Measurements from ENCODE around the gene IPCEF1. TPM values are rescaled to one million over a fixed set of nuclear protein-coding genes. Genes with fewer than 3 reads are reported as not detected.

The IPCEF1 gene
- total RNA-seq, 1 experiment from 2014 or later = 0.57 TPM

DNA sequence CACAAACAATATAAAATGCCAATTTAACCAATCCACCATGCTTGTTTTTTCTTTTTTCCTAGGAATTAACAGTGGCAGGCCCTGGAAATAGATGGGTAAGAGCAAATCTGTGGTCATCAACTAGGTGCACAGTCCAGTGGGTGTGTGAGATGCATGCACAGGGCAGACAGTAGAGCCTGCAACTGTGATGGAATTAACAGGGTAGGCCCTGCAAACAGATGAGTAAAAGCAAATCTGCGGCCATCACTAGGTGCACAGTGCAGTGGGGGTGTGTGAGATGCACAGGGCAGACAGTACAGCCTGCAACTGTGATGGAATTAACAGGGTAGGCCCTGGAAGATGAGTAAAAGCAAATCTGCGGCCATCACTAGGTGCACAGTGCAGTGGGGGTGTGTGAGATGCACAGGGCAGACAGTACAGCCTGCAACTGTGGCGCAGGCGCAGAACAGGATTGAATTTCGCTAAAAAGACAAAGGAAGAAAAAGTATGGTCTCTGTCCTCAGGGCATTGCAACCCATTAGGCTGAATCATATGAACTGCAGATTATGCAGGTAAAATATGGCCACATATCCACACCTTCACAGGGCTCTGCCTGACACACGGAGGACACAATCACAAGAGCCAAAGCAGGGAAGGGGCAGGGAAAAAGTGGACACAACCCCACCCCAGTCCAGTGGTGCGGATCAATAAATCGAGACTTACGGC lies 41.0 kb upstream of the IPCEF1 start:
- no peak overlapping the region for H3K27ac ChIP-seq
- no peaks in the 10 kb centered on the region for H3K9me2 ChIP-seq (ENCODE audit: insufficient read depth)
- ChIA-PET POLR2A (ENCODE audit: unreplicated experiment) (no interaction called here), CTCF (no interaction called here)
- intact Hi-C loops (cut with micrococcal nuclease; ENCODE audit: unreplicated experiment) = no loop called here
- H2AFZ ChIP-seq = no peak overlapping the region
- 0 out of 2 replicates have a peak, but pooled peaks cover 6% of the 10 kb centered on the region for H3K4me1 ChIP-seq (replicated peaks; ENCODE audit: insufficient read depth)
- H3K79me2 ChIP-seq (ENCODE audit: low read depth) = no peaks in the 10 kb centered on the region
- no TSS peak for BruUV-seq (replicated peaks)
- no peak overlapping the region for H3K4me2 ChIP-seq
- no peaks in the 10 kb centered on the region for H3K9me3 ChIP-seq (ENCODE audit: insufficient read depth, low read depth)
- TF ChIP-seq EZH2 (IDR thresholded peaks at IDR 0.05; ENCODE audit: low read depth) (no peak), CTCF (conservative IDR thresholded peaks at IDR 0.05) (no peak)
- no peaks in the 10 kb centered on the region for H3K36me3 ChIP-seq (ENCODE audit: low read depth)
- H4K20me1 ChIP-seq (ENCODE audit: insufficient read depth) = no peaks in the 10 kb centered on the region
- H3K4me3 ChIP-seq = no peak overlapping the region
- no peaks in the 10 kb centered on the region for H3K27me3 ChIP-seq (ENCODE audit: insufficient read depth, low read depth)
- DNase-seq = no peak
- H3F3A ChIP-seq (ENCODE audit: insufficient read depth, low read depth) = no peaks in the 10 kb centered on the region

DNA sequence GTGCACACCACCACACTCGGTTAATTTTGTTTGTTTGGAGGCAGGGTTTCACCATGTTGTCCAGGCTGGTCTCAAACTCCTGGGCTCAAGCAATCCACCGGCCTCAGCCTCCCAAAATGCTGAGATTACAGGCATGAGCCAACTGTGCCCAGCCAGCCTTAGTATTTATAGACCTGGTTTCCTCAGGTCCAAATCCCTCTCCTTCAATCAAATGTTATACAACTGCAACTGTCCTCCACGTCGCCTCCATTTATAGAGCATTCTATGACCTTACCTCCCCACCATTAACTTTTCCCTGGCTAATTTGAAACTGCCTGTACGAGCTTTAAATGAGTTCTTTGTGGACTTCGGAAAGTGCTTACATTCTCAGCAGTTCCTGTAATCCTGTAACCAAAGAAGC lies 39.3 kb upstream of the IPCEF1 start:
- BruUV-seq (replicated peaks) = no TSS peak
- no peak overlapping the region for H3K4me2 ChIP-seq
- H3K79me2 ChIP-seq (ENCODE audit: low read depth) = no peaks in the 10 kb centered on the region
- H3K4me3 ChIP-seq = no peak overlapping the region
- POLR2A ChIA-PET (ENCODE audit: unreplicated experiment) = no interaction called here
- H3K27ac ChIP-seq = no peak overlapping the region
- TF ChIP-seq EZH2 (IDR thresholded peaks at IDR 0.05; ENCODE audit: low read depth) = no peak
- 0 out of 2 replicates have a peak, but pooled peaks cover 6% of the 10 kb centered on the region for H3K4me1 ChIP-seq (replicated peaks; ENCODE audit: insufficient read depth)
- H3K9me3 ChIP-seq (ENCODE audit: insufficient read depth, low read depth) = no peaks in the 10 kb centered on the region
- intact Hi-C loops (cut with micrococcal nuclease; ENCODE audit: unreplicated experiment) = no loop called here
- no peak overlapping the region for H2AFZ ChIP-seq
- H3F3A ChIP-seq (ENCODE audit: insufficient read depth, low read depth) = no peaks in the 10 kb centered on the region
- no peak for DNase-seq
- CTCF ChIA-PET = no interaction called here
- H3K36me3 ChIP-seq (ENCODE audit: low read depth) = no peaks in the 10 kb centered on the region
- H3K9me2 ChIP-seq (ENCODE audit: insufficient read depth) = no peaks in the 10 kb centered on the region
- no peaks in the 10 kb centered on the region for H3K27me3 ChIP-seq (ENCODE audit: insufficient read depth, low read depth)
- H4K20me1 ChIP-seq (ENCODE audit: insufficient read depth) = no peaks in the 10 kb centered on the region

DNA sequence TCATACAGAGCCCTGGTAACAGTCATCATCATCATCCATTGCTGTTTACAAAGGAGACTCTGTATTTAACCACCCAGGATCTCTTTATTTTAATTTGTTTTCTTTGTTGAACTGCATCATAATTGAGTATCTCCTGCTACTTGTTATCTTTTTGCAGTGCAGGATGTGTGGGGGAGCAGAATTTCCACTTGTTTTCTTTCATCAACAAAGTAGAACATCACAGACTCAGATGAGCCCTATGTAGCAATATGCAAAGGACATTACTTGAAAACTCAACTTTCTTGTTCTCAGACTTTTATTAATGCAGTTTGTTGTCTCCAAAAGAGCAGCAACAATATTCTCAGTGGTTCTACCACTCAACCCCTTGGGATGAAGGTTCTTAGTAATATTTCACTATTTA lies 38.7 kb upstream of the IPCEF1 start:
- no peak overlapping the region for H2AFZ ChIP-seq
- DNase-seq = no peak
- H3K4me1 ChIP-seq (replicated peaks; ENCODE audit: insufficient read depth) = 0 out of 2 replicates have a peak, but pooled peaks cover 6% of the 10 kb centered on the region
- ChIA-PET POLR2A (ENCODE audit: unreplicated experiment) (no interaction called here), CTCF (no interaction called here)
- no peak overlapping the region for H3K4me2 ChIP-seq
- no peaks in the 10 kb centered on the region for H3K9me2 ChIP-seq (ENCODE audit: insufficient read depth)
- intact Hi-C loops (cut with micrococcal nuclease; ENCODE audit: unreplicated experiment) = no loop called here
- no peaks in the 10 kb centered on the region for H4K20me1 ChIP-seq (ENCODE audit: insufficient read depth)
- BruUV-seq (replicated peaks) = no TSS peak
- H3K9me3 ChIP-seq (ENCODE audit: insufficient read depth, low read depth) = no peaks in the 10 kb centered on the region
- H3K27me3 ChIP-seq (ENCODE audit: insufficient read depth, low read depth) = no peaks in the 10 kb centered on the region
- H3F3A ChIP-seq (ENCODE audit: insufficient read depth, low read depth) = no peaks in the 10 kb centered on the region
- H3K79me2 ChIP-seq (ENCODE audit: low read depth) = no peaks in the 10 kb centered on the region
- TF ChIP-seq CTCF (conservative IDR thresholded peaks at IDR 0.05) (no peak), EZH2 (IDR thresholded peaks at IDR 0.05; ENCODE audit: low read depth) (no peak)
- H3K27ac ChIP-seq = no peak overlapping the region
- no peaks in the 10 kb centered on the region for H3K36me3 ChIP-seq (ENCODE audit: low read depth)
- H3K4me3 ChIP-seq = no peak overlapping the region

- no peaks in the 10 kb centered on the region for H3F3A ChIP-seq (ENCODE audit: insufficient read depth, low read depth)
- CTCF ChIA-PET = no interaction called here
- peaks cover under 1% of the 10 kb centered on the region; the same call in 1 of the 2 replicates for H3K9me3 ChIP-seq (ENCODE audit: insufficient read depth, low read depth)
- no peak for DNase-seq
- POLR2A ChIA-PET (ENCODE audit: unreplicated experiment) = no interaction called here
- H3K27me3 ChIP-seq (ENCODE audit: insufficient read depth, low read depth) = no peaks in the 10 kb centered on the region
- TF ChIP-seq CTCF (conservative IDR thresholded peaks at IDR 0.05) (no peak), EZH2 (IDR thresholded peaks at IDR 0.05; ENCODE audit: low read depth) (no peak)
- no peak overlapping the region for H3K4me3 ChIP-seq
- H3K4me2 ChIP-seq = no peak overlapping the region
- intact Hi-C loops (cut with micrococcal nuclease; ENCODE audit: unreplicated experiment) = no loop called here
- H3K79me2 ChIP-seq (ENCODE audit: low read depth) = no peaks in the 10 kb centered on the region
- no TSS peak for BruUV-seq (replicated peaks)
- 0 out of 2 replicates have a peak, but pooled peaks cover 6% of the 10 kb centered on the region for H3K4me1 ChIP-seq (replicated peaks; ENCODE audit: insufficient read depth)
- H3K27ac ChIP-seq = no peak overlapping the region
- no peaks in the 10 kb centered on the region for H4K20me1 ChIP-seq (ENCODE audit: insufficient read depth)
- no peaks in the 10 kb centered on the region for H3K9me2 ChIP-seq (ENCODE audit: insufficient read depth)
- H2AFZ ChIP-seq = no peak overlapping the region
- no peaks in the 10 kb centered on the region for H3K36me3 ChIP-seq (ENCODE audit: low read depth)
Observed at GRCh38 chr6:154394571-154394970, 38.0 kb upstream of the IPCEF1 start.
